Measurements from ENCODE around the gene DLK1.

- TF ChIP-seq EP300 (IDR thresholded peaks at IDR 0.05; ENCODE audit: borderline replicate concordance) (no peak), MAX (IDR thresholded peaks at IDR 0.05) (no peak), REST (IDR thresholded peaks at IDR 0.05; ENCODE audit: low read depth) (no peak), CREB1 (IDR thresholded peaks at IDR 0.05; ENCODE audit: low read depth) (no peak), FOXM1 (IDR thresholded peaks at IDR 0.05; ENCODE audit: borderline replicate concordance, low read depth) (no peak), RAD21 (IDR thresholded peaks at IDR 0.05; ENCODE audit: low read depth) (no peak), ZBTB7A (IDR thresholded peaks at IDR 0.05; ENCODE audit: low read depth) (no peak), TAF1 (IDR thresholded peaks at IDR 0.05; ENCODE audit: low read depth) (no peak), YY1 (IDR thresholded peaks at IDR 0.05; ENCODE audit: low read depth) (no peak), CEBPB (IDR thresholded peaks at IDR 0.05) (no peak), EGR1 (IDR thresholded peaks at IDR 0.05) (no peak), NFIC (IDR thresholded peaks at IDR 0.05) (no peak), TCF12 (IDR thresholded peaks at IDR 0.05; ENCODE audit: low read depth) (no peak)
Observed at GRCh38 chr14:100695423-100695738, 31.3 kb upstream of the DLK1 start.
